A673 (cell line): ENCODE results near the gene DCP1A. TPM values are rescaled to one million over a fixed set of nuclear protein-coding genes. Genes with fewer than 3 reads are reported as not detected.

Experiments
- BruUV-seq: library from RNA; stranded (reverse); fragments of 400-500 nt; replicated peaks from 2 replicates; lab custom pipeline; 2021; lab: Mats Ljungman, UMichigan
- CTCF ChIA-PET: fragments of 300-600 bp; sonication (Branson Sonifier 250); formaldehyde crosslinking; loops from one replicate; lab custom pipeline; 2022; ENCODE audit warnings: antibody characterized with exemption; lab: Charles Lee
- POLR2A ChIA-PET: fragments of 300-600 bp; sonication (Branson Sonifier 250); formaldehyde crosslinking; loops from one replicate; lab custom pipeline; 2022; ENCODE audit warnings: antibody characterized with exemption; ENCODE audit not compliant: low non-redundant PET; lab: Charles Lee
- DNase-seq: peaks from one replicate; pipeline ENCODE4 v3.0.0-alpha.2; 2015; ENCODE audit warnings: low spot score
- H3K27ac ChIP-seq: fragments of 200-600 bp; sonication (generic); 2 replicates; pipeline ENCODE4 v1.5.1; 2016; ENCODE audit warnings: mixed run types, low read depth, mild to moderate bottlenecking, mixed read lengths, antibody characterized with exemption, low read length; ENCODE audit not compliant: poor library complexity, severe bottlenecking
- H3K27me3 ChIP-seq: fragments of 200-600 bp; sonication (generic); replicated peaks from 2 replicates; pipeline ENCODE4 v1.6.1; 2017; ENCODE audit warnings: mixed run types, low read depth, mild to moderate bottlenecking, mixed read lengths, antibody characterized with exemption, low read length; ENCODE audit not compliant: insufficient read depth, poor library complexity
- H3K36me3 ChIP-seq: fragments of 200-600 bp; sonication (generic); 2 replicates; pipeline ENCODE4 v1.6.1; 2016; ENCODE audit warnings: mixed run types, mild to moderate bottlenecking, mixed read lengths, antibody characterized with exemption, low read length; ENCODE audit not compliant: insufficient read depth, poor library complexity, severe bottlenecking
- H3K4me1 ChIP-seq: fragments of 200-600 bp; sonication (generic); 2 replicates; pipeline ENCODE4 v1.6.1; 2017; ENCODE audit warnings: mixed run types, mild to moderate bottlenecking, mixed read lengths, antibody characterized with exemption, low read length; ENCODE audit not compliant: insufficient read depth, poor library complexity, severe bottlenecking
- H3K4me3 ChIP-seq: fragments of 200-600 bp; sonication (generic); 2 replicates; pipeline ENCODE4 v1.5.1; 2016; ENCODE audit warnings: low read depth, mixed run types, mild to moderate bottlenecking, mixed read lengths, low read length; ENCODE audit not compliant: poor library complexity, severe bottlenecking
- H3K9me3 ChIP-seq: fragments of 200-600 bp; sonication (generic); 2 replicates; pipeline ENCODE4 v1.6.1; 2016; ENCODE audit warnings: mixed run types, low read depth, mild to moderate bottlenecking, mixed read lengths, antibody characterized with exemption, low read length; ENCODE audit not compliant: poor library complexity, severe bottlenecking
- CTCF ChIP-seq: fragments of 300-800, 200-600 bp; sonication (generic); conservative IDR thresholded peaks from 2 replicates; pipeline ENCODE4 v1.5.1; 2017; ENCODE audit warnings: low read depth, mild to moderate bottlenecking, antibody characterized with exemption, low read length, moderate library complexity, mixed read lengths
- EZH2 ChIP-seq: fragments of 200-600 bp; sonication (generic); IDR thresholded peaks from 2 replicates; pipeline ENCODE4 v1.6.1; 2017; ENCODE audit warnings: borderline replicate concordance, low read depth, mild to moderate bottlenecking, mixed read lengths, antibody characterized with exemption, low read length; ENCODE audit not compliant: poor library complexity, severe bottlenecking
- intact Hi-C: fragments of 100-400 bp; cut with micrococcal nuclease; formaldehyde crosslinking; loops from one replicate; pipeline ENCODE4 v1.10.0; 2022; ENCODE audit not compliant: unreplicated experiment
- total RNA-seq: library from RNA; stranded (reverse); gene quantifications from 2 replicates; pipeline ENCODE4 v1.2.3, GENCODE V29; 2021

Gene DCP1A
- total RNA-seq, 1 experiment from 2014 or later, result 13.1 TPM

GRCh38 chr3:53311882-53312281 is 35.5 kb downstream of the DCP1A start:
- TF ChIP-seq EZH2 (no peak), CTCF (no peak)
- Histone ChIP-seq H3K27me3 (no peaks in the 10 kb centered on the region), H3K4me3 (no peak overlapping the region), H3K36me3 (peaks cover 13% of the 10 kb centered on the region), H3K27ac (no peak overlapping the region), H3K4me1 (no peaks in the 10 kb centered on the region), H3K9me3 (no peaks in the 10 kb centered on the region)
- ChIA-PET POLR2A (no interaction called here), CTCF (no interaction called here)
- intact Hi-C loops, result no loop called here
- no TSS peak for BruUV-seq
- DNase-seq, result no peak

- CTCF ChIA-PET, result no interaction called here
- no peaks in the 10 kb centered on the region for H3K36me3 ChIP-seq
These were observed 43.4 kb downstream of the DCP1A start for GRCh38 chr3:53303957-53304356.

GRCh38 chr3:53303549-53303948 is 43.8 kb downstream of the DCP1A start:
- no TSS peak for BruUV-seq
- H3K9me3 ChIP-seq, result no peaks in the 10 kb centered on the region
- H3K4me3 ChIP-seq, result no peak overlapping the region
- no peak for TF ChIP-seq EZH2
- TF ChIP-seq CTCF, result no peak
- POLR2A ChIA-PET, result no interaction called here
- CTCF ChIA-PET, result interaction anchor here (0.6 kb wide), 1 partner anchor 32 kb away, joined by 3 read pairs; no protein-coding TSS in a partner anchor
- H3K27me3 ChIP-seq, result no peaks in the 10 kb centered on the region
- peaks cover under 1% of the 10 kb centered on the region for H3K36me3 ChIP-seq
- H3K27ac ChIP-seq, result no peak overlapping the region
- no peaks in the 10 kb centered on the region for H3K4me1 ChIP-seq
- intact Hi-C loops, result no loop called here
- DNase-seq, result no peak

More at GRCh38 chr3:53303957-53304356, 43.4 kb downstream of the DCP1A start:
- no peak overlapping the region for H3K4me3 ChIP-seq
- no TSS peak for BruUV-seq
- DNase-seq, result no peak
- H3K27me3 ChIP-seq, result no peaks in the 10 kb centered on the region
- POLR2A ChIA-PET, result no interaction called here
- no peaks in the 10 kb centered on the region for H3K4me1 ChIP-seq
- no peak overlapping the region for H3K27ac ChIP-seq
- TF ChIP-seq CTCF, result no peak
- TF ChIP-seq EZH2, result no peak
- no peaks in the 10 kb centered on the region for H3K9me3 ChIP-seq
- intact Hi-C loops, result no loop called here
